ENCODE results near the gene BRD4. TPM values are rescaled to one million over a fixed set of nuclear protein-coding genes. Genes with fewer than 3 reads are reported as not detected.

BRD4 gene
- polyA plus RNA-seq, 1 donor (not counting 4 experiments of a cell fraction or from before 2014, with no cell fraction given): 5.5 TPM

GRCh38 chr19:15212711-15213110 is 119.6 kb downstream of the BRD4 start:
- TF ChIP-seq EZH2 (IDR thresholded peaks at IDR 0.05; ENCODE audit: low read length) (no peak), CTCF (optimal IDR thresholded peaks at IDR 0.05 in 1 of 3, IDR thresholded peaks at IDR 0.05 in 1 of 3, conservative IDR thresholded peaks at IDR 0.05 in 1 of 3; ENCODE audit: extremely low read depth in 1 of 3, insufficient read depth in 2 of 3, low read length in 3 of 3) (no peak)
- Histone ChIP-seq H3K36me3 (ENCODE audit: control insufficient read depth in 2 of 2, extremely low read depth in 1 of 2, insufficient read depth in 2 of 2, low read length in 2 of 2) (no peaks in the 10 kb centered on the region), H3K79me2 (ENCODE audit: control insufficient read depth, insufficient read depth, low read length) (no peaks in the 10 kb centered on the region), H3K4me1 (ENCODE audit: control insufficient read depth, extremely low read depth, insufficient read depth, low read length) (peaks cover 3% of the 10 kb centered on the region), H3K4me3 (ENCODE audit: control insufficient read depth in 2 of 3, extremely low read depth in 1 of 3, insufficient read depth in 2 of 3, low read depth in 1 of 3, low read length in 3 of 3) (no peak overlapping the region), H2AFZ (ENCODE audit: control insufficient read depth, low read length) (no peak overlapping the region), H3K27me3 (ENCODE audit: control insufficient read depth, extremely low read depth, insufficient read depth, low read length) (no peaks in the 10 kb centered on the region), H3K9ac (ENCODE audit: control insufficient read depth, extremely low read depth, insufficient read depth, low read length) (no peak overlapping the region), H4K20me1 (ENCODE audit: control insufficient read depth, extremely low read depth, insufficient read depth, low read length) (no peaks in the 10 kb centered on the region), H3K4me2 (ENCODE audit: control insufficient read depth, extremely low read depth, insufficient read depth, low read depth, low read length) (no peak overlapping the region), H3K9me1 (ENCODE audit: control insufficient read depth, extremely low read depth, insufficient read depth, low read length) (no peaks in the 10 kb centered on the region), H3K9me3 (ENCODE audit: control insufficient read depth, low read depth, low read length) (no peaks in the 10 kb centered on the region), H3K27ac (ENCODE audit: control insufficient read depth, insufficient read depth, low read length) (no peak overlapping the region)
- DNase-seq (ENCODE audit: low read depth, low spot score) (no peak), FAIRE-seq (no peak)
- dilution Hi-C loops (cut with MboI; ENCODE audit: extremely low pct_ligation_motif_present, low sequenced_read_pairs): no loop called here

GRCh38 chr19:15210323-15210781 is 122.0 kb downstream of the BRD4 start:
- Histone ChIP-seq H3K9ac (ENCODE audit: control insufficient read depth, extremely low read depth, insufficient read depth, low read length) (no peak overlapping the region), H3K36me3 (ENCODE audit: control insufficient read depth in 2 of 2, extremely low read depth in 1 of 2, insufficient read depth in 2 of 2, low read length in 2 of 2) (no peaks in the 10 kb centered on the region), H3K27ac (ENCODE audit: control insufficient read depth, insufficient read depth, low read length) (no peak overlapping the region), H3K79me2 (ENCODE audit: control insufficient read depth, insufficient read depth, low read length) (no peaks in the 10 kb centered on the region), H4K20me1 (ENCODE audit: control insufficient read depth, extremely low read depth, insufficient read depth, low read length) (no peaks in the 10 kb centered on the region), H2AFZ (ENCODE audit: control insufficient read depth, low read length) (no peak overlapping the region), H3K9me3 (ENCODE audit: control insufficient read depth, low read depth, low read length) (no peaks in the 10 kb centered on the region), H3K27me3 (ENCODE audit: control insufficient read depth, extremely low read depth, insufficient read depth, low read length) (no peaks in the 10 kb centered on the region), H3K4me1 (ENCODE audit: control insufficient read depth, extremely low read depth, insufficient read depth, low read length) (peaks cover 3% of the 10 kb centered on the region), H3K9me1 (ENCODE audit: control insufficient read depth, extremely low read depth, insufficient read depth, low read length) (no peaks in the 10 kb centered on the region), H3K4me2 (ENCODE audit: control insufficient read depth, extremely low read depth, insufficient read depth, low read depth, low read length) (no peak overlapping the region), H3K4me3 (ENCODE audit: control insufficient read depth in 2 of 3, extremely low read depth in 1 of 3, insufficient read depth in 2 of 3, low read depth in 1 of 3, low read length in 3 of 3) (no peak overlapping the region)
- DNase-seq (ENCODE audit: low read depth, low spot score) (no peak), FAIRE-seq (no peak)
- TF ChIP-seq CTCF (optimal IDR thresholded peaks at IDR 0.05 in 1 of 3, IDR thresholded peaks at IDR 0.05 in 1 of 3, conservative IDR thresholded peaks at IDR 0.05 in 1 of 3; ENCODE audit: extremely low read depth in 1 of 3, insufficient read depth in 2 of 3, low read length in 3 of 3) (no peak), EZH2 (IDR thresholded peaks at IDR 0.05; ENCODE audit: low read length) (no peak)
- dilution Hi-C loops (cut with MboI; ENCODE audit: extremely low pct_ligation_motif_present, low sequenced_read_pairs): no loop called here
